Activated CD8-positive, alpha-beta memory T cell treated with anti-CD3 and anti-CD28 coated beads for 48 hours (primary cell): Measurements from ENCODE around the gene SGCD.

Experiments used
- DNase-seq, 3 experiments: peaks; one replicate each; pipeline ENCODE4 v3.0.0-alpha.2; 2020; ENCODE audit warnings: low read depth in 2 of 3, low spot score in 2 of 3

The SGCD gene

DNA sequence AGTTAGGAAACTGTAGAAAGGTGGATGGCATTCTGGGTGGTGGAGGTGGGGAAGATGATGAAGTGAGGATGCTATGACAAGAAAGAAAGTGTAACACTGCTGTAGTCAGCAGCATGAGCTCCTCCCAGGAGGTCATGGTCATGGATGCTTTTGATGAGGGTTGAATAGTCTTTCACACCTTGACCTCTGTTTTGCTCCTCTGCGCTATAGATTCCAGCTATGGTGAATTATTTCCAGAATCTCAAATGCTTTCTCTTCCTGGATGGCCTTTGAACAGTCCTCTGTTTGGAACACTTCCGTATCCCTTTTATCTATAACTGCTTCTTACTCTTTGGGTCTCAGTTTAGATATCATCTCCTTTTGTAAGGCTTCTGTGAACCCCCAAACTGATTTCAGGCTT is 357.3 kb downstream of the SGCD start:
- no peak for DNase-seq

DNA sequence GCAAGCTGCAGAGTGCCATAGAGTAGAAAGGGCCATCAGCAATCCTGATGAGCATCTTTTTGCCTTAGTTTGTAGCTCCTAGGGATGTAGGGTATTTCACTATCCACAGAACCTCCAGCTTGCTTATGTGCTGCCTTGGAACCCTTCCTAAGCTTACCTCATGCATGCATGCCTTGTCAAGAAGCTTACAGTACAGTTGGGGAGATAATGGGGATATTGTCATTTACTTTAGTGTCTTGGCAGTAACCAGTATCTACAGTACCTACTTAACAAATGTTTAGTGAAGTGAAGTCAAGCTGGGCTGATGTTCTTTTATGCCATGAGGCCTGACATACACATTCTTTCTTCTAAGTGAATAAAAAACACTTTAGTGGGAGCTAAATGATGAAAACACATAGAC is 358.5 kb downstream of the SGCD start:
- DNase-seq, result no peak

DNA sequence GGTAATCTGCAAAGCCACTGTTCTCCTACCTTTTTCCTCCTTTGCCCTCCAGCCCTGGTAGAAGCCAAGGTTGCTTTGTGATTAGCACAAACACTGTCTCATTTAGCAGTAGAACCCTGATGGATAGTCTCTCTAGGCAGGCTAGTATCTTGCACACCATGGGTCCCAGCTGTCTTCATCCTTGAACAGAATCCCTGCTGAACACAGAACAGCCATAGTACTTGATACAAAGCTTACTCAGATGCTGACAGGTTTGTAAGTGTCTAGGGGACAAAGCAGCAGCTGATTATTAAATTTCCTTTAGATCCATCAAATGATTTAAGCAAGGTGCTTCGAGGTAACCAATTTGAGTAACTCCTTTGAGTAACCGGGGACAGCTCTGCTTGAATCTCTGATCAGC is 359.4 kb downstream of the SGCD start:
- DNase-seq, result no peak

DNA sequence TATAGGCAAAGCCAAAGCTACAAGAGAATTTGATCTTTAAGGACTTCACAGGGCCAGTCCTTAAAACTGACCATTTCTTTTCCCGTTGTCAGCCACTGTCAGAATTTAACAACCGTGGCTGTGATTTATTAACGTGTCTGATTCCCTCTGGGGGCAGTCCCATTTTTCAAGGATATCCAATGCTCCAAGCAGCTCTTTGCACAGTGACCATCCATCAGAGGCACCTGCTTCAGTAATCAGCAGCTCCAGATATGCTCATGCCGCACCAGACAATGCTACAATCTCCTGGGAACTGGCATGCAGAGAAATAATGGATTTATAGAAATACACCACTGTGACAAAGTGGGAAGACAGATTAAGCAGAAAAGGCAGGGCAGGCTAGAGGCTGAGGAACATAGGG is 359.8 kb downstream of the SGCD start:
- DNase-seq, result no peak

DNA sequence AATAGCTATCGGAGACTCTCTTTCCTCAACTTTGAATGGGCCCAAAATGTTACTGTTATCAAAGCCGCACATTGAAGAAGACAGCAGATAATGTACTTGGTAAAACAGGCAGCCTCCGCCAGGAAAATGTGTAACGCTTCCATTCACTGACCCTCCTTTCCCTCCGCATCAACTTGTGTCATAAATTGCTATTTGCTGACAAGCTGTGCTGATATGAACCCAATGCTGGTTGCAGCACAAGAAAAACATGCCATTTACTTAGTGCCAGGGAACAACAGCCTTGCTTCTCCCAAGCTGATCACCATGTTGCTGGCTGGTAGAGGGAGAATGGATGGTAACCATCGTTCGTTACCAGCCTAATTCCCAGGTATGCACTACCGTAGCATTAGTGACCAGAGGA is 360.6 kb downstream of the SGCD start:
- no peak for DNase-seq

DNA sequence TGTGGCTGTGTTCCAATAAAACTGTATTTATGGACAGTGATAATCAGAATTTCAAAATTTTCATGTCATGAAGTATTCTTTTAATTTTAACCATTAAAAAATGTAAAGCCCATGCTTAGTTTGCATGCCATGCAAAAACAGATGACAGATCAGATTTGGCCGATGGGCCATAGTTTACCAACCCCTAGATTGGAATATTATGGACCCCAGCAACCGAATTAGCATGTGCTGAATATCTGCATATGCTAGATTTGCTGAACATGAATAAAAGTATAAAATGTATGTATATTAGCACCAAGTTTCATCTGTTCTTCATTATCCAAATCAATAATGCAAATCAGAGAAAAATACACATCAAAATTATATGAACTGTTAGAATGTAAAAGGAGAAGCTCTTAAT is 364.6 kb downstream of the SGCD start:
- no peak for DNase-seq

DNA sequence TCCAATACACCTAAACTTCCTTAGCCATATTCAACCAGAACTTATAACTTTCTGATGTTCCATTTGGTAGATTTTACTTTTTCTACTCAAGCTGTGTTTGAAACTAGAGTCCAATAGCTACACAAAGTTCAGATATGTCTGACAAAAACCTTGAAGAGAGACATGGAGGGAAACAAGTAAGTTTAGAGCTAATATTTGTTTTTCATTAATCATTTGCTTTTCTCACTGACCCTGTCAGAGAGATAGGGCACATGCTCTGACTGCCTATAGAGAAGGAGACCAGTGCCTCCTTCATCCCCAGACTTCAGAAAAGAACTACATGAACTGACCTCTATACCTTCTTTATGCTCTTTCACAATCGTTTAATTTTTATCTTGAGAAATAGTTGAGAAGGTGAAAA is 366.1 kb downstream of the SGCD start:
- DNase-seq, result no peak

DNA sequence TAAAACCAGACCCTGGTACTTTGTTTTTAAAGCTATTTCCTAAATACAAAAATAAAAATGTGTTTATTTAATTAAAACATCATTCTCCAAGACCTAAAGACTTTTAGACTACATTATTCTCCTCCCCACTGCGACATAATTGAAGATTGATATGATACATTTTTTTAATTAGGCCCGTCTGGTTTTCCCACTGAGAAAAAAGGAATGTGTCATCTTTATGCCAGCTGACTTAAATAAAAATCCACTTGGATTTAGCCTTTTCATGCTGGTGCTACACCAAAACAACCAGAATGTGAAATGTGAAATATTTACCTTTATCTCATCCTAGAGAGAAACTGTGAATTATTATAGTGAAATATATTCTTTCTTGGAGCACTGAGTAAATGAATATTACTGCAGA is 367.6 kb downstream of the SGCD start:
- DNase-seq, result no peak

DNA sequence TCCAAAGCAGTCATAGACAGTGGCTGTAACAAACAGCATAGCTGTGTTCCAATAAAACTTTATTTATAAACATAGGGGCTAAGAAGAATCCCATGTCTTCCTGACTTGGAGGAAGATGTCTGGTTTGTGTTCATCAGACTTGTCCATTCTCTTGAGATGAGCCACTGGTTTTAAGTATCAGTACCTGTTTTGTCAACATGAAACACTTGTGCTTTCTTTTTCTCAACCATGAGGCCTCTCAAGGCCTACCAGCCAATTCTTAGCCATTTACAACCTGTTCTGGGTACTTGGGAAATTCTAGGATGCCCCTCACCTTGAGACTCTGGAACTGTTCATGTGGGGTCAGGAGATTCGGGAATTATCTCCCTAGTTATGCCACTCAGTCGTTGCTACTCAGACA is 368.8 kb downstream of the SGCD start:
- DNase-seq, result no peak

DNA sequence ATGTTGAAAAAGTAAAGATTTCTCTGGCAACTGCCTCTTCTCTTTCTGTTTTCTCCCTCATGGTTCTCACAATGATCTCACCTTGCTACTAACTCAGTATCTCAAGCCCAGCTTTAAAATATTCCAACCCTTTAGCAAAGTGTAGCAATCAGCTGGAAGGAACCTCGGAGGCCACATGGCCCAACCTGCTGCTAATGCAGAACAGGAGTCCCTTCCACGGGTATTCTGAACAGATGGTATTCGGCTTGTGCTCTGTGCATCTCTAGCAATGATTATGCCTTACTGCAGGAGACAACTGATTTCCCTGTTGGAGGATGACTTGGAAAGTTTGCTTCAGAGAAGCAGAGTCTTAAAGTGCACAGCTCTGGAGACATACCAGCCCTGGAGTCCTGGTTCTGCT is 371.4 kb downstream of the SGCD start:
- DNase-seq, result no peak

DNA sequence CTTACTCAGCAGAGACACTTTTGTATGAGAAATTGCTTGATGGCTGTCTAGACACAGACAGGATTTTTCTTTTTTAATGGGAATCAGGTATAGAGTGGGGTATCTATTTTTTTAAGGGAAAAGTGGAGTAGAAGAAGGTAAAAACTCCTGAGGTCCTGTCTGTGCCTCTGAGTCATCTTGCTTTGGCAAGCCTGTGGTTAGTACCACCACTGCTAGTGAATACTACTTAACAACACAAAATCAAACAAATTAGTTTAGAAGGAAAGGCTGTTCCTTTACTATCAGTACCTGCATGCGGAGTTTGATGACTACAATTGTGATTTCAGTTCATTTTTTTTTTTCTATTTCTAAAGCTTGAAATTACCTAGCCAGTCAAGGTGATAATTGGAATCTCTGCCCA is 372.2 kb downstream of the SGCD start:
- no peak for DNase-seq

DNA sequence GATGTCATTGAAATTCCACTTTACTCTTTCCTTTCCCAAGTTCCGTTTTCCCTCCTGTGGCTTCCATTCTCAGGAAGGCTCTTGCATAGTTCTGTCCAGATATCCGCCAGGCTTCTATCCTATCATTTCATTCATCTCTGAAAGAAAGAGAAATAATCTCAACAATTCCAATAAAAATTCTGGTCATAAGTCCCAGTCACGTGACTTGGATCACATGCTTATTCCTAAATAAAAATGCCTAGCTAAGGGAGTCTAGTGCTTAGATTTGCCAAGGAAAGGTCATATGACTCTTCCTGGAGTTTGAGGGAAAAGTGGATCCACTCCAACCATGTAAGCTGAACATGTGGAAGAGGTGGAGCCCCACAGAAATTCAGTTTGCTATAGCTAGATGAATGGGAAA is 377.2 kb downstream of the SGCD start:
- no peak for DNase-seq

DNA sequence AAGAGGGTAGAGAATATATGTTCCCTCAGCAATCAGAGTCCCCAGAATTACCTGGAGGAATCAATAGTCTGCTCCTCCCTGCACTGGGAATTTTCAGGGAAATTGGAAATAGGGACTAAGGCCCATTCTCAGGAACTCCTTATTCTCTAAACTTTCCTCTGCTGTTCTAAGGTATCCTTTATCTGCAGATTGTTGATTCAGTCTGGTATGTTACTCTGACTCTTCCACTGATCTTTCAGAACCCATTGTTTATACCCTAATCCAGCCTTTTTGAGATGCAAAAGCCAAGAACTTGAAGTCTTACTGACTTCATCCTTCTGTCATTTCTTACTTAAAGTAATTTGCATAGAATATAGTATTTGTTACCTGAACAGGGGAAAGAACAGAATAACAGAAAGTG is 379.7 kb downstream of the SGCD start:
- DNase-seq, result no peak

DNA sequence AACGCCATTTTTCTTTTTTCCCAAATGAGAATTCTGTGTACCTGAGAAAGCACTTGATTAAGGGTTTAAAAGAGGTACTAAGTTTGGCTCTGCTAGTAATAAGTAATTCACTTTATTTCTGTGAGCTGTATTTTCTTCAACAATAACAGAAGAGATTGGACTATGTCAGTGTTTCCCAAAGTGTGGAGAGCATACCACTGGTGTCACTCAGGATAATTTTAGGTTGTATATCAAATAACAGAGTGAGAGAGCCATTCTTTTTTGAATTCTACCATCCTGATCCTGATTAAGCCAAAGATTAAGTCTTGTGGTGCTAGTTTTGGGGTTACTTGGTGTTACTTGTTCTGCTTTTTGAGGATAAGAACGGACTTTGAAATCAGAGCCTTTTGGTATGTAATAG is 380.8 kb downstream of the SGCD start:
- no peak for DNase-seq

DNA sequence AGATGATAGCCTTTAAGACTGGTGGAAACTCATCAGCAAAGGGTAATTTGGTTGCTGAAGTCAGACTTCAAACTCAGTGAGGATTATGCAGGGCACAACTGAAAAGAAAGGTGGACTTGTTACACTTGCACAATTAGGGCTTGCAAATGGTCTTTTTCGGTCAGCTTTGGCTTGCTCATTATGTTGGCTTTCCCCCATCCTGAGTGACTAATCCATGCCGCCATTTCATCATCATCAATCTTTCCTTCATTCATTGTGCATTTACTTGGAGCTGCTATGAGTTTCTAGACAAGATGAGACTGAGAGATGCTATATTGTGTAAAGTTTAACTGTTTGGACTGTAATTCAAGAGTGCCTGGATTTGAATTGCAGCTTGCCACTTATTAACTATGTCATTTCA is 388.3 kb downstream of the SGCD start:
- no peak for DNase-seq

DNA sequence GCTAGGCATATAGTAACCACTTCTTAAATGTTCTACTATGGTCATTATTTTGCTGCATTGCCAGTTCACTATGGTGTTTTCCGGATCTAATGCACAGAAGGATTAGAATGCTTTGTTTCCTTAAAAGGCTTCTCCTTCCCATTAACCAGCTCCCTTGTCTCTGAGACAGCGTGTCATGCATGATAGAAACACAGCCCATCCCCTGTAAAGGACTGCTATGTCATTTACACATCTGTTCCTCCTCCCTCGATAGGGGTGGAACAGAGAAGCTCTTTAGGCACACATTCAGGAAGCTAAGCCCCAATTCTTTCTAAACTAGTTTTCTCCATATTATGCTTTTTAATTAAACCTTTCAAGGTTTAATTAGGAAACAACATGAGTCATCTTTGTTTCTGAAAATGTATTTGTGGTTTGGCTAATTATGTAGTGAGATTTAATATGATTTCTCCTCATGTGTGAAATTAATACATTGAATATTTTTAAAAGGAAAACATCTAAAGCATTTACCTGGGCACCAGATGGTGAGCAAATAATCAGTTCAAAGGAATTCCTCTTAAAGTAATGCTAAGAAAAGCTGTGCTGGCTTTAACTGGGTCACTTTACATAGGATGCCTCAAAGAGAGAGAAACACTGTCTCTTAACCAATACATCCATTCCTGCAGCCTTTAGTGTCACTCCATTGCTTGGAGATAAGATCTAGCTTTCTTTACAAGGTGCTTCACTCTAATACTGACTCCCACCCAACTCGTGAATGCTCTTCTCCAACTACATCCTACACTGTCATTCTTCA is 389.8 kb downstream of the SGCD start:
- no peak for DNase-seq

DNA sequence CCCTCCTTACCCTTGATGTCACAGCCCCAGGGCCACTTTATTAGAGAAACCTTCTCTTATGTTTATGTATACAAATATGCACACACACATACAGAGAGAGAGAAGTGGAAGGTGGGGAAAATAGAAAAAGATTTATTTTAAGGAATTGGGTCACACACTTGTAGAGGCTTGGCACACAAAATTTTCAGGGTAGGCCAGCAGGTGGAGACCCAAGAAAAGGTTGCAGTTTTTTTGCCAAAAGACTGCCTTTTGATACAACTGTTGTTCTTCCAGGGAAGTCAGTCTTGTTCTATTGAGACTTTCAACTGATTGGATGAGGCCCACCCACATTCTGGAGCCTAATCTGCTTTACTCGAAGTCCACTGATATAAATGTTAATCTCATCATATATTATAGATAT is 392.0 kb downstream of the SGCD start:
- no peak for DNase-seq

DNA sequence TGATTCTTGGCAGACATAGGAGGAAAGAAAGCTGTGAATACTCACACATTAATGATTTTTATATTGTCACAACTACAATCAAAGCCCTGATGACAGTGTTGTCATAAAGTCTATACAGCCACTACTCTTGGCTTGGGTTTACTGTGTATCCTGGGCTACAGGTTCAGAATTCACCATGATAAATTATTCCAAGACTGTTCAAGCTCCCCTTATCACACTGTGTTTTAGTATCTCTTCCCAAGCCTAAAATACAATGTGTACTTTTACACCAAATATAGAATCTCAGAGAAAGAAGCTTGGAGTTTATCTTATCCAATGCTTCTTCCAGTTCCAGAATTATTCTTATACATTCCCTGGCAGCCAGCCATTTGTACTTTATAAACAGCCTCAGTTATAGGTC is 395.4 kb downstream of the SGCD start:
- no peak for DNase-seq

DNA sequence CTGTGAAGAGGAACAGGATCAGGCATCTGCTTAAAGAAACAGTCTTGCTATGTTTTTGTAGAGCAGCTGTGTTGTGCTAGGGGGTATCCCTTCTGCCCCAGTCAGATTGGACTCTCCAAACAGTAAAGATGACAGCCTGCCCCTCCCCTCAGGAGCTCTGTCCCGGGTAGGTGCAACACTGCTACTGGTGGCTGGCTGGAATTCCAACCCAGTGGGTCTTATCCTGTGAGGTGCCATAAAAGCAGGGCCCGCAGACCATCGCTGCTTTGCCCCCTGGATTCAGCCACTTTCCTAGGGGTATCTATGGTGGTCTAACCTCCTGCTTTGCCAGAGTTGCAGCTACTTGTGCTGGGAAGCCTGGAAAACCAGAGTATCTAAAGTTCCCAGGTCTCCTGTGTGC is 408.5 kb downstream of the SGCD start:
- no peak for DNase-seq

DNA sequence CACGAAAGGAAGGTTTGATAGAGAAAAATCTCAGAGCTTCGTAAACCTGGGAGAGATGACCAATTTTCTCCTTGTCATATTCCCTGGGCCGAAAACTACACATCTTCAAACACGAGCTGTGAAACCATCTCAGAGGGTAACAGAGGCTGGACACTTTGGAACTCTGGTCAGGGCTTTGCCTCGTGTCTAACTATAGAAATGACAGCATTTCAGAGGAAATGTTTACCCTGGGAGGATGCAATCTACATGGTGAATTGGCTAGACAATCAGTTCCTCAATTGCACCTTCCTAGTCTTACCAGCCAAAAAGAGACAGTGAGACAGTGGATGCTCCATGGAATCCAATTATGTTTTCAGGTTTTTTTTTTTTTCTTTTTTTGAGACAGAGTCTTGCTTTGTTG is 414.6 kb downstream of the SGCD start:
- no peak for DNase-seq

DNA sequence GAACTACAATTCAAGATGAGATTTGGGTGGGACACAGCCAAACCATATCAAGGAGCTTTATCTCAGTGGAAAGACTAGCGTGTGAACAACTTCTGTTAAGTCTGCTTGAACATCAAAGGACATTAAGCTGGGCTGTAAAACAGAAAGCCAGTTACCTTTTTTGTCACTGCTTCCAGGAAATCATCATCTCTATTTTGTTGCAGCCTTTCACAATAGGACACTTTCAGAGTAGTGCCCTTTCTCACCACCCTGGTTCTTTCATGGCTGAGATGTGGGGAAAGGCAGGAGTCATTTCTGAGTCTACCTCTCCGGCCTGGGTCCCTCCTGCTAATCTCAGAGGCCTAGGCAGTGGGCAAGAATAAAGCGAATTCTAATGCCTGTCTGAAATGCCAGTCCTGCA is 426.9 kb downstream of the SGCD start:
- DNase-seq, result no peak

DNA sequence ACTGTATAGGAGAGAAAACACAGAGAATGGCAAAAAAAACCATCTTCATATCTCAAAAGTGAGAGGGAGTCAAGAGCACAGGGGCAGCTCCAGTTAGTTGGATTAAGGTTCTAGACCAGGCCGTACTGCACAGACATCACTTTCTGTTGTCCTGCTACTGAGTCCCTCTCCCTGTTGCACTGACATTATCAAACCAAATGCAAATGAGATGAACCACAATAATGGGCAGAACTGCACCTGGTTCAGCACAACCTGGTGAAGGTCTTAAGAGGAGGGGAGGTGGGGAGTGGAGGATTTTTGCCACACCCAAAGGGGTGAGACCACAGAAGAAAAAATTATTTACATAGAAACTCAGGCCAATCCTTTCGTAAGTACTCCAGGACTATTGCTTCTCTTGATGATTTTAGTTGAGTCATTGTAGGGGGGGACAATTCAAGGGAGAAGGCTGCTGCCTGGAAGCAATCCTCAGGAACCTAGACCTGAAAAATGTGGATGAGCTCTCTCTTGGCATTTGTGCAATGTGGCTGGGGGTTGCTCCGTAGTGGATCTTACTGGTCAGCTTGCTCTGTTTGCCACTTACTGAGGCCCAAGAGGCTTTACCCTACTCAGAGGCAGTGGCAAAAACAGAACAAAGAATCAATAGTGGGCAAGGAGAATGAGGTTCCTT is 428.6 kb downstream of the SGCD start:
- no peak for DNase-seq
